Measurements from ENCODE around the gene TMEM178A.

Gene TMEM178A

DNA sequence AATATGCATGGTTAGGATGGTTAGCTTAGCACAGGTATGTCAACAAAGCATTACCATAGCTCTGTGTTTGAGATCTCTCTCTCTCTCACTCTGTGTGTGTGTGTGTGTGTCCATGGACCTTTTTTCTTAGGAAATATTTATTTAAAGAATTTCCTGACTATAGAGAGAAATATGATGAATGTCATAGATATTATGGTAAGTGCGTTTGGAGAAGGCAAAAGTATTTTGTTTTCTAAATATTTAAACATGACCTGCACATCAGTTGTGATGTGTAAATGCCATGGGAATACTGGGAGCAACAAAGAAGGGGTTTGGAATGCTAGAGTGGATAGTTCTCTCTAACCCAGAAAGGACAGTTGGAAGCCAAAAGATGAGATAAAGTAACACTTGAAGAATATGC, 3.9 kb upstream of the TMEM178A start:
- POLR2A ChIA-PET (ENCODE audit: low non-redundant PET) = no interaction called here
- CTCF ChIA-PET = interaction anchor here (0.7 kb wide), 1 partner anchor 17 kb away, joined by 3 read pairs; no protein-coding TSS in a partner anchor
- no peak overlapping the region for H3K27ac ChIP-seq
- no peak for DNase-seq (ENCODE audit: low spot score)
- TF ChIP-seq, protein P1, sequence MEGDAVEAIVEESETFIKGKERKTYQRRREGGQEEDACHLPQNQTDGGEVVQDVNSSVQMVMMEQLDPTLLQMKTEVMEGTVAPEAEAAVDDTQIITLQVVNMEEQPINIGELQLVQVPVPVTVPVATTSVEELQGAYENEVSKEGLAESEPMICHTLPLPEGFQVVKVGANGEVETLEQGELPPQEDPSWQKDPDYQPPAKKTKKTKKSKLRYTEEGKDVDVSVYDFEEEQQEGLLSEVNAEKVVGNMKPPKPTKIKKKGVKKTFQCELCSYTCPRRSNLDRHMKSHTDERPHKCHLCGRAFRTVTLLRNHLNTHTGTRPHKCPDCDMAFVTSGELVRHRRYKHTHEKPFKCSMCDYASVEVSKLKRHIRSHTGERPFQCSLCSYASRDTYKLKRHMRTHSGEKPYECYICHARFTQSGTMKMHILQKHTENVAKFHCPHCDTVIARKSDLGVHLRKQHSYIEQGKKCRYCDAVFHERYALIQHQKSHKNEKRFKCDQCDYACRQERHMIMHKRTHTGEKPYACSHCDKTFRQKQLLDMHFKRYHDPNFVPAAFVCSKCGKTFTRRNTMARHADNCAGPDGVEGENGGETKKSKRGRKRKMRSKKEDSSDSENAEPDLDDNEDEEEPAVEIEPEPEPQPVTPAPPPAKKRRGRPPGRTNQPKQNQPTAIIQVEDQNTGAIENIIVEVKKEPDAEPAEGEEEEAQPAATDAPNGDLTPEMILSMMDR (conservative IDR thresholded peaks at IDR 0.05; ENCODE audit: low read depth) = no peak

DNA sequence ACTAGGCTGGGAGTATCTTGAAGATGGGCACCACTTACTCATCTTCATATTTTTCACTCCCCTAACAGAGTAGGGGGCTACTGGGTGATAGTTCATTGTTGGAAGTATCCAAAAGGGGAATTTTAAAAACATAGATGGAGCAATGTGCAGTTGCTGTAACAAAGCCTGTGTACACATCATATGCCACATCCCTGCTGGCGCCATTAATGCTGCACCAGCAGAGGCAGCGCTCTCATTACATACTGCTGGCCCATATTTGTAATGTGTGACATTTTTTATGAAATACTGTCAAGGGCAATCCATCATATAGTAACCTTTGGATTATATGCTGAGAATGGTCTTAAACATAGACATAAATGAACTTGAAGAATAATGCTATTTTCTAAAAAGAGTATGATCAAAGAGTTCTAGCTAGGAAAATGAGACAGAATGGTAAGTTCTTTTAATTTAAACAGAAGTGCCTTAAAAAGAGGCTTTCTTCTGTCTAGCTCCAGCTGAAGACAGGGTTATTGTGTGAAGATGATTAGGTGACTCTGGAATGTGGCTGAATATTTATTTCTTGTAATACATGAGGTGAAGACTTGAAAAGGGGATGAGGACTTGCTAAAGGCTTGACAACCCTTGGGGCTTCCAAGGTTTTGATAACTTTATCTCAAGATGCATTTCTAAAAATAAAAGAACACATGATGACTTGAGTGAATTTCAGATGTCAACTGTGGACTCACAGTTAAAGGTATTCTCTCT, 2.4 kb upstream of the TMEM178A start:
- CTCF ChIA-PET = no interaction called here
- H3K27ac ChIP-seq = no peak overlapping the region
- POLR2A ChIA-PET (ENCODE audit: low non-redundant PET) = no interaction called here
- TF ChIP-seq, protein P1 (conservative IDR thresholded peaks at IDR 0.05; ENCODE audit: low read depth) = no peak
- no peak for DNase-seq (ENCODE audit: low spot score)

DNA sequence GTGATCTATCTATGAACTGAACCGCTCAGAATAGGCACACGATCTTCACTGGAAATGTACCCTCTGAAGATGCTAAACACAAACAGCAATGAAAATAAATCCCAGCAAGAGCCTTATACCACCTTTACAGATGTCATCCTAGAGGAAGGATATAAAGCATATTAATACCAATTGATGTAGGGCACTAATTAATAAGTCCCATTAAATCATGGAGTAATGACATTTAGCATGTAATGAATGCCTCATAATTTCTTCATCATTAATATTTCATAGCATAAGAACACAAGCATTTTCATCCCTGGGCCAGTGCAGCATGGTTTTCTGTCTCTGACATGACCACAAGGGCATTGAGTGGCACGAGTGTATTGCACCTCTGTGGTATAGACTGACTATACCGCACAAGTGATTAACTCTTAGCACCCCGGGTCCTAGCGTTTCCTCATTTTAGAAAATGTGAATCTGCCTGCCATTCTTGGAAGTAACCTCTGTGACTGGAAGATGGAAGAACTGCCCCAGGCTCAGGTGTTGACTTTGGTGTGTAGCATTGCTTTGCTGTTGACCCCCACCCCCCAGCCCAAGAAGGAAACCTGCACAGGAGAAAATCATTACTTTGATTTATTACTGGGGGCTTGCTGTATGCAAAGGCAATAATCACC, 1.4 kb upstream of the TMEM178A start:
- DNase-seq (ENCODE audit: low spot score) = no peak
- TF ChIP-seq, protein P1 (conservative IDR thresholded peaks at IDR 0.05; ENCODE audit: low read depth) = no peak
- CTCF ChIA-PET = no interaction called here
- no peak overlapping the region for H3K27ac ChIP-seq
- POLR2A ChIA-PET (ENCODE audit: low non-redundant PET) = no interaction called here

DNA sequence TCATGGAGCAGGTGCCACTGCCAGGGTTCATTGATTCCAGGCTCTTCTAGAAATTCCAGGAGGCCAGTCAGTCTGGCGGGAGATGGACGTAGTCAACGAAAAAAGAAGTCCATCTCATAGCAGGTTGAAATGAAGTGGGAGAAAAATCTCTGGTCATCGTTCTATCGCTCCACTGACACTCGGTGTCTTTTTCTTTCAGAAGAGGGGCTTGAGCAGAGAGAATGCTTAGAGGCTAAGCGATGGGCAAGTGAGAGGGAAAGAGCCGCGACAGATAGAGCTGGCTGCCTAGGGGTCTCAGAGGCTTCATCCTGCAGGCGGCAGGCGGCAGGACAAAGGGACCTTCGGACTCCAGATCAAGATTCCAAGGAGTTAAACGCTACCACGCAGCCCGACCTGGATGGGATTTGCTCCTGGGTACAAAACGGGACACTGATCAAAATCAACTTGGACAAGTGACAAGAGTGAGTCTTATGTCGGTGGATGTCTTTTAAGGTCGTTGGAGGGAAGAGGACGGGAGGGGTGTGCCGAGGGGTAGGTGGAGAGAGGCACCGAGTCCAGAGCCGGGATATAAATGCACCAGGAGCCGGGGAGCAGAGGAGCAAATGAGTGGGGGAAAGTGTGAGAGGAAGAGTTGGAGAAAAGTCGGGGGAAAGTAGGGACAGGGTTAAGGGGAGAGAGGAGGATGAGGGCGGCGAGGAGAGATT, 677 bp upstream of the TMEM178A start:
- no peak overlapping the region for H3K27ac ChIP-seq
- CTCF ChIA-PET = no interaction called here
- POLR2A ChIA-PET (ENCODE audit: low non-redundant PET) = no interaction called here
- no peak for DNase-seq (ENCODE audit: low spot score)
- TF ChIP-seq, protein P1 (conservative IDR thresholded peaks at IDR 0.05; ENCODE audit: low read depth) = no peak

DNA sequence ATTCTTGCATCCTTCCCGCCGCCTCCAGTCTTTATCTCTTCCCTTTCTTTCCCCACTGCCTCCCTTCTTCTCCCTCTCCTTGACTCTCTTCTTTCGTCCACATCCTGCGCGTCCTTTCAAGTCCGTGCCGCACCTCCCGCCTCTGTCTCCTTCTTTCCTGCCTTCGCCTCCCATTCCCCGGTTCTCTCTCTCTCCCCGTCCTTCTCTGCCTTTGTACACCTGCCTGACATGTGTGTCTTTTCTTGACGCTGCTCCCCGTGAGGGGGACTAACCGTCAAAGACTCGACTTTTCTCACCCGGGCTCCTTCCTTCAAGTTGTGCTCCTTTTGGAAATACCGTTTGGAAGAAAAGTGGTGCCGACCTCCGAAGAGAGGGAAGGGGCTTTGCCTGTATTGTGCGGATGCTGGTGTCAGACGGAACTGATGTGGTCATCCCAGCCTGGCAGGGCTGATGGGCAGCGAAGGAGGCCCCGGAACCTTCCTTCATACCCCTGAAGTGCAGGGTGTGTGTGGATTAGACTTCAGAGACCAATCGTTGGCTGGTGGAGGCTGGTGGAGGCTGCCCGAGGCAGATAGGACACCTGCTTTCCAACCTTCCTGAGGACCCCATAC, 879 bp downstream of the TMEM178A start:
- CTCF ChIA-PET = interaction anchor here (1.0 kb wide), 1 partner anchor 36 kb away, joined by 3 read pairs; no protein-coding TSS in a partner anchor
- no peak for DNase-seq (ENCODE audit: low spot score)
- POLR2A ChIA-PET (ENCODE audit: low non-redundant PET) = no interaction called here
- H3K27ac ChIP-seq = no peak overlapping the region
- TF ChIP-seq, protein P1 (conservative IDR thresholded peaks at IDR 0.05; ENCODE audit: low read depth) = no peak

Data from RWPE1 (cell line).